Panc1 (cell line): Measurements from ENCODE around the gene EIF4G3. TPM values are rescaled to one million over a fixed set of nuclear protein-coding genes. Genes with fewer than 3 reads are reported as not detected.

Experiments
- ATAC-seq: fragments of 200-7000 bp; cut with Tn5 transposase; 2 replicates; pipeline ENCODE4 v1.9.1; 2020; ENCODE audit warnings: mild to moderate bottlenecking, moderate library complexity
- BruUV-seq: library from RNA; stranded (reverse); fragments of 400-500 nt; replicated peaks from 2 replicates; lab custom pipeline; 2021; lab: Mats Ljungman, UMichigan
- CTCF ChIA-PET: fragments of 300-600 bp; sonication (Branson Sonifier 250); formaldehyde crosslinking; loops from one replicate; lab custom pipeline; 2022; ENCODE audit warnings: antibody characterized with exemption; lab: Charles Lee
- POLR2A ChIA-PET: fragments of 300-600 bp; sonication (Branson Sonifier 250); formaldehyde crosslinking; loops from one replicate; lab custom pipeline; 2022; ENCODE audit warnings: antibody characterized with exemption; lab: Charles Lee
- DNase-seq: peaks from one replicate; pipeline ENCODE4 v3.0.0-alpha.2; 2010; ENCODE audit warnings: low read depth, low spot score
- H3K27ac ChIP-seq: 2 replicates; pipeline ENCODE4 v1.5.1; 2011; ENCODE audit warnings: mild to moderate bottlenecking, low read length, inconsistent platforms
- H3K27me3 ChIP-seq: fragments of 200-500 bp; sonication (Bioruptor generic); 2 replicates; pipeline ENCODE4 v1.6.0; 2014; ENCODE audit warnings: low read length, inconsistent platforms; ENCODE audit not compliant: control insufficient read depth, insufficient read depth
- H3K36me3 ChIP-seq: fragments of 200-500 bp; sonication (Bioruptor generic); 2 replicates; pipeline ENCODE4 v1.5.1; 2014; ENCODE audit warnings: inconsistent platforms, mild to moderate bottlenecking, low read length, moderate library complexity; ENCODE audit not compliant: control insufficient read depth, insufficient read depth
- H3K4me1 ChIP-seq: 2 replicates; pipeline ENCODE4 v1.5.1; 2011; ENCODE audit warnings: inconsistent platforms, mild to moderate bottlenecking, low read length, moderate library complexity; ENCODE audit not compliant: control insufficient read depth, insufficient read depth
- H3K4me3 ChIP-seq, 2 experiments: 2 replicates each; pipeline ENCODE4 v1.5.1; 2011 to 2012; ENCODE audit warnings: low read depth in 2 of 2, low read length in 2 of 2, mild to moderate bottlenecking in 2 of 2, inconsistent platforms in 1 of 2, moderate library complexity in 1 of 2
- H3K9me3 ChIP-seq: fragments of 200-500 bp; sonication (Bioruptor generic); 2 replicates; pipeline ENCODE4 v1.5.1; 2014; ENCODE audit warnings: low read depth, mild to moderate bottlenecking, inconsistent platforms, low read length, moderate library complexity; ENCODE audit not compliant: control insufficient read depth, insufficient read depth
- POLR2AphosphoS5 ChIP-seq: IDR thresholded peaks from 2 replicates; pipeline ENCODE4 v1.6.1; 2012; ENCODE audit warnings: mild to moderate bottlenecking, low read depth, low read length, moderate library complexity
- SIN3A ChIP-seq: IDR thresholded peaks from 2 replicates; pipeline ENCODE4 v1.6.1; 2012; ENCODE audit warnings: low read depth, mild to moderate bottlenecking, low read length, moderate library complexity, borderline replicate concordance; ENCODE audit not compliant: insufficient read depth
- TCF7L2 ChIP-seq: IDR thresholded peaks from 2 replicates; pipeline ENCODE4 v1.6.1; 2011; ENCODE audit warnings: mild to moderate bottlenecking, low read depth, low read length, inconsistent platforms
- in situ Hi-C: cut with HindIII; loops from 2 replicates; pipeline ENCODE4 v1.10.0; 2016; ENCODE audit warnings: low sequenced_read_pairs, low pct_unique_long_range_greater_than_20kb
- intact Hi-C: fragments of 100-400 bp; cut with micrococcal nuclease; formaldehyde crosslinking; loops from one replicate; pipeline ENCODE4 v1.10.0; 2022; ENCODE audit not compliant: unreplicated experiment
- total RNA-seq: library from RNA; stranded (reverse); gene quantifications from one replicate; pipeline ENCODE4 v1.2.1, GENCODE V29; 2021; ENCODE audit not compliant: unreplicated experiment
- TF ChIP-seq, protein P1 (sequence below), 2 experiments: IDR thresholded peaks; 2 replicates each; pipeline ENCODE4 v1.6.1; 2011 to 2012; ENCODE audit warnings: low read depth in 2 of 2, control low read depth in 1 of 2, low read length in 1 of 2, mild to moderate bottlenecking in 1 of 2, moderate library complexity in 1 of 2; ENCODE audit not compliant: insufficient read depth in 1 of 2
- TF ChIP-seq, protein P2 (sequence below): fragments of 450-650 bp; IDR thresholded peaks from 2 replicates; pipeline ENCODE4 v1.5.1; 2017; ENCODE audit warnings: mild to moderate bottlenecking

Gene EIF4G3
- total RNA-seq, 1 experiment from 2014 or later, result 78.6 TPM

DNA sequence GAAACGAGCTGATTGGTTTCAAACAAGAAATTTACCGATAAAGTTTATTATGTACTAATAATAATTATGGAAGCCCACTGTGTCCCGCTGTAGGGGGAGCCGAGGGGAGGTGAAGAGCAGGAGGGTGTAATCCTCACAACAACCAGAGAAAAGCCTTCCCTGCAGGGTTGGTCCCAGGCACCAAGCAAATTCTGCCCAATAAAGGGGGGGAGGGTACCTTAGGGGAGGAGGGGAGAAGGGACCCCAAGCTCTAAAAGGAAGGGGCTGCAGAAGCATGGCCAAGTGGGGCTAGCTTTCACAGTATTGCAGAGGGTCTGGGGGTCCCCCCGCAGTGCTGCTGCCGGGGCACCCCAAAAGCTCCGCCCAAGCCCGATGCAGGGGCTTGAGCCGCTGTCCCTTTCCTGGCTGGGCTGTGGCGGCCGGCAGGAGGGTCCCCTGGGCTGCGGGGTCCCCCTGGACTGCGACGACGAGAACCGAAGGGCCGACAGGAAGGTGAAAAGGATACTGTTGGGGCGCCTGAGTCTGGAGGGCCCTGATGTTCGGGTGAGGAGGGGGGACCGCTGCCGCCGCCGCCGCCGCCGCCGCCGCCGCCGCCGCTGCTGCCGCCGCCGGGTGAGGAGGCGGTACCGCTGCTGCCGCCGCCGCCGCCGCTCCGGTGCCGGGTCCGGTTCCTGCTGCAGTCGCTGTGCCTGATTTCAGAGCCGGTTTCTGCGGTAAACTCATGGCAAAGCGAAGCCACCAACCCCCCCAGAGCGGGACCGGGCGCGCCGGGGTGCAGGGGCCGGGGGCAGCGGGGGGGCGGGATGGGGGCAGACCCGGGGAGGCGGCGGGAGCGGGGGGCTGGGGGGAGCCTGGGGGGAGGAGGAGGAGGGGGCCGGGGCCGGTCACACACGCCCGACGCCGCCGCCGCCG lies 771 bp downstream of the EIF4G3 start:
- H3K27me3 ChIP-seq, result no peaks in the 10 kb centered on the region
- no TSS peak for BruUV-seq
- H3K36me3 ChIP-seq, result peaks cover 3% of the 10 kb centered on the region; the same call in 1 of the 2 replicates
- H3K4me3 ChIP-seq, result peak overlapping the region; percentile 93 to 94
- in situ Hi-C loops, result no loop called here
- no peaks in the 10 kb centered on the region for H3K9me3 ChIP-seq
- intact Hi-C loops, result no loop called here
- H3K27ac ChIP-seq, result peak overlapping the region; percentile 73
- ATAC-seq (peak; percentile 14), DNase-seq (no peak)
- ChIA-PET CTCF (interaction anchor here (0.6 kb wide), 1 partner anchor 196 kb away, joined by 4 read pairs; no protein-coding TSS in a partner anchor), POLR2A (interaction anchor here (1.0 kb wide), 1 partner anchor 20 kb away, joined by 4 read pairs; no protein-coding TSS in a partner anchor)
- TF ChIP-seq, protein P1, sequence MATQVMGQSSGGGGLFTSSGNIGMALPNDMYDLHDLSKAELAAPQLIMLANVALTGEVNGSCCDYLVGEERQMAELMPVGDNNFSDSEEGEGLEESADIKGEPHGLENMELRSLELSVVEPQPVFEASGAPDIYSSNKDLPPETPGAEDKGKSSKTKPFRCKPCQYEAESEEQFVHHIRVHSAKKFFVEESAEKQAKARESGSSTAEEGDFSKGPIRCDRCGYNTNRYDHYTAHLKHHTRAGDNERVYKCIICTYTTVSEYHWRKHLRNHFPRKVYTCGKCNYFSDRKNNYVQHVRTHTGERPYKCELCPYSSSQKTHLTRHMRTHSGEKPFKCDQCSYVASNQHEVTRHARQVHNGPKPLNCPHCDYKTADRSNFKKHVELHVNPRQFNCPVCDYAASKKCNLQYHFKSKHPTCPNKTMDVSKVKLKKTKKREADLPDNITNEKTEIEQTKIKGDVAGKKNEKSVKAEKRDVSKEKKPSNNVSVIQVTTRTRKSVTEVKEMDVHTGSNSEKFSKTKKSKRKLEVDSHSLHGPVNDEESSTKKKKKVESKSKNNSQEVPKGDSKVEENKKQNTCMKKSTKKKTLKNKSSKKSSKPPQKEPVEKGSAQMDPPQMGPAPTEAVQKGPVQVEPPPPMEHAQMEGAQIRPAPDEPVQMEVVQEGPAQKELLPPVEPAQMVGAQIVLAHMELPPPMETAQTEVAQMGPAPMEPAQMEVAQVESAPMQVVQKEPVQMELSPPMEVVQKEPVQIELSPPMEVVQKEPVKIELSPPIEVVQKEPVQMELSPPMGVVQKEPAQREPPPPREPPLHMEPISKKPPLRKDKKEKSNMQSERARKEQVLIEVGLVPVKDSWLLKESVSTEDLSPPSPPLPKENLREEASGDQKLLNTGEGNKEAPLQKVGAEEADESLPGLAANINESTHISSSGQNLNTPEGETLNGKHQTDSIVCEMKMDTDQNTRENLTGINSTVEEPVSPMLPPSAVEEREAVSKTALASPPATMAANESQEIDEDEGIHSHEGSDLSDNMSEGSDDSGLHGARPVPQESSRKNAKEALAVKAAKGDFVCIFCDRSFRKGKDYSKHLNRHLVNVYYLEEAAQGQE (IDR thresholded peaks at IDR 0.05; ENCODE audit: insufficient read depth in 1 of 2, low read depth in 2 of 2, low read length in 1 of 2), result no peak
- TF ChIP-seq SIN3A, result 0 out of 2 replicates have a peak, but pooled peaks have one; percentile 42
- TF ChIP-seq POLR2AphosphoS5, result no peak
- H3K4me1 ChIP-seq, result peaks cover 17% of the 10 kb centered on the region; the same call in 1 of the 2 replicates

DNA sequence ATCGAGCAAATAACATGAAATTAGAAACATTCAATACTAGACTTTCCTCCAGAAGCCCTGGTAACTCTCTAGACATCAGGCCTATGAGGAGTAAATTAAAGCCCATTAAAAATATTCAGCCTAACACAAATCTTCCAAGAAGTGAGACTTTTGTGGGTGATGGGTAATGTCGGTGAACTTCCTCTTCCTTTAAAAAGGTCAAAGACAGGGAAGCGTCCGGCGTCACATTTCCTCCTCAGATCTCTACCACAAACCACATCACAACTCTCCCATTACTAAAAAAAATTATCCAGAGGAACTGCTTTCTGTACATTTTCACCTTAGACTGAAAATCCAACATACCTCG lies 1.4 kb downstream of the EIF4G3 start:
- in situ Hi-C loops (no loop called here), intact Hi-C loops (no loop called here)
- no TSS peak for BruUV-seq
- DNase-seq (no peak), ATAC-seq (no peak)
- POLR2A ChIA-PET, result interaction anchor here (1.0 kb wide), 1 partner anchor 19 kb away, joined by 4 read pairs; no protein-coding TSS in a partner anchor
- H3K4me3 ChIP-seq, result peak overlapping the region; percentile 93 to 94
- peak overlapping the region; percentile 73 for H3K27ac ChIP-seq
- no peaks in the 10 kb centered on the region for H3K27me3 ChIP-seq
- TF ChIP-seq, protein P1 (IDR thresholded peaks at IDR 0.05; ENCODE audit: insufficient read depth in 1 of 2, low read depth in 2 of 2, low read length in 1 of 2), result no peak
- TF ChIP-seq POLR2AphosphoS5, result no peak
- no peak for TF ChIP-seq TCF7L2
- TF ChIP-seq SIN3A, result no peak
- TF ChIP-seq, protein P2, sequence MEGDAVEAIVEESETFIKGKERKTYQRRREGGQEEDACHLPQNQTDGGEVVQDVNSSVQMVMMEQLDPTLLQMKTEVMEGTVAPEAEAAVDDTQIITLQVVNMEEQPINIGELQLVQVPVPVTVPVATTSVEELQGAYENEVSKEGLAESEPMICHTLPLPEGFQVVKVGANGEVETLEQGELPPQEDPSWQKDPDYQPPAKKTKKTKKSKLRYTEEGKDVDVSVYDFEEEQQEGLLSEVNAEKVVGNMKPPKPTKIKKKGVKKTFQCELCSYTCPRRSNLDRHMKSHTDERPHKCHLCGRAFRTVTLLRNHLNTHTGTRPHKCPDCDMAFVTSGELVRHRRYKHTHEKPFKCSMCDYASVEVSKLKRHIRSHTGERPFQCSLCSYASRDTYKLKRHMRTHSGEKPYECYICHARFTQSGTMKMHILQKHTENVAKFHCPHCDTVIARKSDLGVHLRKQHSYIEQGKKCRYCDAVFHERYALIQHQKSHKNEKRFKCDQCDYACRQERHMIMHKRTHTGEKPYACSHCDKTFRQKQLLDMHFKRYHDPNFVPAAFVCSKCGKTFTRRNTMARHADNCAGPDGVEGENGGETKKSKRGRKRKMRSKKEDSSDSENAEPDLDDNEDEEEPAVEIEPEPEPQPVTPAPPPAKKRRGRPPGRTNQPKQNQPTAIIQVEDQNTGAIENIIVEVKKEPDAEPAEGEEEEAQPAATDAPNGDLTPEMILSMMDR, result no peak
- peaks cover 17% of the 10 kb centered on the region; the same call in 1 of the 2 replicates for H3K4me1 ChIP-seq
- H3K9me3 ChIP-seq, result no peaks in the 10 kb centered on the region
- CTCF ChIA-PET, result no interaction called here
- H3K36me3 ChIP-seq, result peaks cover 3% of the 10 kb centered on the region; the same call in 1 of the 2 replicates
